HG03159 (cell line): ENCODE results near the gene DCDC1.
"Not testable (repeated sequence)": the region's sequence is repeated elsewhere in the genome, so short reads cannot be mapped to it uniquely, and the experiment has no call there.

ENCODE experiments used
- ATAC-seq: cut with Tn5 transposase; IDR thresholded peaks from one replicate; pipeline ENCODE4 v1.9.1; 2021; ENCODE audit warnings: mild to moderate bottlenecking, moderate library complexity; ENCODE audit not compliant: unreplicated experiment

DCDC1 gene

DNA sequence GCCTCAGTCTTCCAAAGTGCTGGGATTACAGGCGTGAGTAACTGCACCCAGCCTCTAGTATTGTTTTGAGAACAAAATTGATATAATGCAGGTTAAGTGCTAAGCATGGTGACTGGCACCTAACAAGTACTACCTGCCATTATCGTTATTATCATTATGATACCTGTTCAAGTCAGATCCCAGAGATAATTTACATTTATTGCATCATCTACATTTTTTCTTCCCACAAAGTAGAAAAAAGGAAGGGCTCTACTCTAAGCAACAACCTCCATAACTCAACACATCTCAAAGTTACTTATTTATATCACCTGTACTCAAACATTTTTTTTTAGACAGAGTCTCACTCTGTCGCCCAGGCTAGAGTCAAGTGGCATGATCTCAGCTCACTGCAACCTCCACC is 42.1 kb downstream of the DCDC1 start:
- ATAC-seq: no peak

DNA sequence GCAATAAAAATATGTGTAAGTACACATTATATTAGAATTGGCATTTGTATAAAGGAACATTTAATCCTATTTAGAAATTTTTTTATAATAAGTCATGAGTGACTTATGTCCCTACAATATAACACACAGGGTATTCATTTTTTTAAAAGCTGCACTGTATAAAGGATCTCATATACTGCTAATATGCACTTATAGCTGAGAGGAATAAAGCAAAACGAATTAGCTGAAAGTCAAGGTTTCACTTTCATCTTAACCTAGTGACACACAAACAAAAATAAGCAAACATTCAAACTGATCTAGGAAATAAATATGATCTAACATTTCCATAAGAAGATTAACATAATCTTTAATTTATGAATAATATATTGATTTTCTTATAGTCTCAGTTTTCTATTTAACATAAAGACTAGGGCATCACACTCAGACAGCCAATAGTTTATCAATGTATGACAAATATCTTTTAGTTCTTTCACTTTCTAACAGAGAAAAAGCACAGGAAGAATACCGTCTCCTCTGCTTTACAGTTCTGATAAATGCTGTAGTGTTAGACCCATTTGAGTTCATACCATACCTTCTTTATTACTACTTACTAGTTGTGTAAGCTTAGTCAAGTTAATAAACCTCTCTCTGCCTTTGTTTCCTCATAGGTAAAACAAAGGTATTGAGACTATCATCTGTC is 42.9 kb downstream of the DCDC1 start:
- peak; percentile 81 for ATAC-seq

DNA sequence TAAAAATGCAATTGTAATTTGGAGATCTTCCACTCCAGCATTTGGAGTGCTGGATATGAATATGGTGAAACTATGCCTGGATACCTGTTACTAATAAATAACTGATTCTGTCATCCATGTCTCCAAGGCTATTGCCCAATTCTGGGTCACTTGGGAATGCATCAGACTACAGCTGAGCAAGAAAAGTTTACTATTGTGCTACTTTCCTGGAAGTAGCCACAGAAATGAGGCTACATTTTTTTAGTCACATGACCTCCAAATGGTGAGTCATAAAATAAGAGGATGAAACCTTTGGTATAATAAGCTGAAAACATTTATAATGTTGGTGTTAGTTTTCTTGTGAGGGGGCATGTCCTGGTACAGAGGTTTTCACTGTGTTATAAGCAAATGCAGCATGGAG is 44.4 kb downstream of the DCDC1 start:
- ATAC-seq: no peak

DNA sequence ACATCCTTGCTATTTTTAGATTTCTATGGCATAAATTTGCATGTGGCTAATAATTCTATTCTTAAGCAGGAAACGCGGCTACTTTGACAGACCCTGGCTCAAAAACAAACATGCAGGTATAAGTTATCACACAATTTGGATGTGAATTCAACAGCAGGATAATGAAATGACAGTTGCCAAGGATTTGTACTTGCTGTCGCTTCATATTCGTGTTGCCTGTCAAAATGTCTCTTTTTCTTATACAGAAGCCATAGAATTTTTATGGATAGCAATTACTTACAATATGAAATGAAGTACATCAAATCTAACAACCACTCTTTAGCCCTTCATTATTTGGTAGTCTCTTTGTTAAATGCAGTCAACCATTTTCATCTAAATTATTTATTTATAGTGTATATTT is 46.4 kb downstream of the DCDC1 start:
- ATAC-seq: no peak

DNA sequence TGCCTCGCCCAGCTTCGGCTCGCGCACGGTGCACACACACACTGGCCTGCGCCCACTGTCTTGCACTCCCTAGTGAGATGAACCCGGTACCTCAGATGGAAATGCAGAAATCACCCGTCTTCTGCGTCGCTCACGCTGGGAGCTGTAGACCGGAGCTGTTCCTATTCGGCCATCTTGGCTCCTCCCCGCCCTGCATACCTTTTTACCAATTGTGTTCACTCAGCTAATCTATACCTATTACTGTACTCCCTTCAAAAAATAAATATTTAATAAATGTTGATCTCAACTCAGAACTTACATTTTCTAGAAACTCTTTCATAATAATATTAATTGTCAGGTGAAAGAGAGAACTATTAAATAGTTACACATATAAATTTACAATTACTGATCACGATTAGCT is 48.0 kb downstream of the DCDC1 start:
- ATAC-seq: not testable (repeated sequence)

DNA sequence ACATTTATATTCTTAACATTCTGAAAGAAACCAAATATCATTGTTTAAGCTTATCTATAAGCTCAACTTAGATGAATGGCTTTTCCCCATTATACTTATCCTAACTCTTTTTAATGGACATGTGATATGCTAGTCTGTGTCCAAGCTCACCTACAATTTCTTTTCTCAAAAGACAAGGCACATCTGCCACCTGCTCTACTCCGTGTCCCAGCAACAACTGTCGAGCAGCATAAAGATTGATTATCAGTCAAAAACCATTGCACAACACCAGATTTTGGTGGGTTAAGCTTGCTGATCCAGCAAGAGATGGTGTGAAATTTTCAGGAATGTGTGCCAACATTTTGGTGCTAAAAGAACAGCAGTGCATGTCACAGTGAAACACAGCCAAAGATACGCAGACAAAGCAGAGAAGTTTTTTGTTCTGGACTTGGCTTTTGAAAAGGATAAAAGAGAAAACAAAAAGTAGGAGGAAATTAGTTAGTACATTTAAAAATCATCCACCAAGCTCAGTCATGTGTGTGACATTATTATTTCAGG is 65.8 kb downstream of the DCDC1 start:
- ATAC-seq: no peak

DNA sequence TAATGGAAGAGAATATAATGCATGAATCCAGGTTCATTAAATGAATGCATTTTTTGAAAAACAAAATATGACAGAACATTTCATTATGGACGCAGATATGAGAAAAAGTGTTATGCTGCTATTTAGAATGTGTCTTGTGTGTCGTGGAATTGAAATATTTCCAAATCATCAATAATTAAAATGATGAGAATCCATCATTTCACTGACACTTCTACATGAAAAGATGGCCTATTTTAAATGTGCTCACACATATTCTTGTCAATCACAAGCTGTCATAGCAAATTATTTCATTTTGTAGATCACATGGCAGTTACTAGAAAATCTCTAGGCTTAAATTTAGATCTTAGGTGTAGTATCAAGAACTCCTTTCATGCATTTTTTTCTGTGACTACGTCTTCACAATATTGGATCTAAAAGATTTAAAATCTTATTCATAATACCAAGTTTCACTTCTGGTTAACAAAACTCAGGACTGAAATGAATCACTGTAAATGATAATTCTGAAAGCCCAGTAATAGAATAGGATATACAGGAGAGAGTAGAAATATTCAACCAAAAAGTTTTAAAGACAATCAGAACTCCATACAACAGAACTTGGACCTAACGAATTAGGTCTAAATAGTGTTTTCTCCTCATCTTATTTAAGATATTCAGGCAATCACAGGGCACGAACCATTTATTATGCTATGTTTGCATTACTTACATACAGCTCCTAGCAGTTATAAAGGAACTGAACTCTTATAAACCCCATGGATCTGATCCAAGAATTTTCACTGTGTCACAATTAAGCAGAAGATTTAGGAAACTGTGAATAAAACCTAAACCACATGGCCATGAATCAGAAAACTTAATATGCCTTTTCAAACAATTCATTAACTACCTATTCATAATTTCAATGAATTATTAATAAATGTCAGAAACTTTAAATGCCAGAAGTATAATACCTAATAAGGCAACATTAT is 67.7 kb downstream of the DCDC1 start:
- ATAC-seq: no peak

DNA sequence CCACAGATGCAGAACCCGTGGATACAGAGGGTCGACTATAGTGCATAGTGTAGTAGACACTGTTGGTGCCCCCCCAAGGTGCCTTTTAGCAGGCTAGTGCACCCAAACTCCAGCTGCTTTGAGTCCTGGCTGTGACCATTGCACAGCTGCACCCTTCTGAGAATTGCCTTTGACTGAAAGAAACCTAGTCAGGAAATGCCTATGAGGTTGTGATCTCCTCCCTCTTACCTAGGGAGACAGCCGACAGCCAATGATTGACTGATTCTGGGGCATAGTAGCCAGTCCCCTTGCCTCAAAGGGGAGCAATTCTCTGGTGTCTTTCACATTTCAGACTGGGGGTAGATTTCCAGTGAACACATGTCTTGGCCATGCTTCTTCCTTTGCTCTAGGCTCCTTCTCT is 74.2 kb downstream of the DCDC1 start:
- no peak for ATAC-seq

DNA sequence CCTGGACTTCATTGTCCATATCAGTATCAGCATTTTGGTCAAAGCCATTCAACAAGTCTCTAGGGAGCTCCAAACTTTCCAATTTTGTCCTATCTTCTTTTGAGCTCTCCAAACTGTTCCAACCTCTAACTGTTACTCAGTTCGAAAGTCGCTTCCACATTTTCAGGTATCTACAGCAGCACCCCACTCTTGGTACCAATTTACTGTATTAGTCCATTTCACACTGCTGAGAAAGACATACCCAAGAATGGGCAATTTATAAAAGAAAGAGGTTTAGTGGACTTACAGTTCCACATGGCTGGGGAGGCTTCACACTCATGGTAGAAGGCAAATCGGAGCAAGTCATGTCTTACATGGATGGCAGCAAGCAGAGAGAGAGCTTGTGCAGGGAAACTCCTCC is 96.0 kb downstream of the DCDC1 start:
- ATAC-seq: not testable (repeated sequence)

DNA sequence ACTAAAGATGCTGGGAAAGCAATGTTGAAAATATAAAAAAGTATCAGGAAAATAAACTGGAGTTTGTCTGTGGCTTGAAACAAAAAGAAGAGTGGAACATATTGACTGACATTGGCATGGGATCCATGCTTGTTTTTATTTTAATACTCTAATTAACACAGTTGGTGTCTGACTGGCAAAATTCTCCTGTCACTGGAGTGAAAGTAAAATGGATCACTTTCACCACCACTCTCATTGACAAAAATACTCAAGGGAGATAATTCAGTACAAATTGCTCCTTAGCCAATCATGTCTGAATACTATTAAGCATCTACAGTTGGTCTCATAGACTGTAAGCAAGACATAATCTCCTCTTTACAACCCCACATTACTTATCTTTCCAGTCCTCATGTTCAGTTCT is 101.8 kb downstream of the DCDC1 start:
- ATAC-seq: no peak

DNA sequence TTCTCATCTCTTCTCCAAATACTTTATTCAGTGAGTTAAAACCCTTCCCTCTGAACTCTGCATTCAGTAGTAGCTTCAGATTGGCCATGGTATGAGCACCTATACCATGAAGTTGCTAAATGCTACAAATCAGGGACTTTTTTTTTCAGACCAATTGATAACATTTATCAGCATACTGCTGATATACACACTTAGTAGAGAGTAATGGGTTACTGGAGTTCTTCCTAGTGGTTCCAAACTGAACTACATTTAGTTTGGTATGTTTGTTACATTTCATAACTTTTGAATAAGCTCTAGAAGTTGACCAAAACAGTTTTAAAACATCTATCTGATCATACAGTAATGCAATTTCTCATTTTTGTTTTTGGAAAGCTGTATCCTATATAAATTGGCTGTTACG is 104.7 kb downstream of the DCDC1 start:
- ATAC-seq: no peak

DNA sequence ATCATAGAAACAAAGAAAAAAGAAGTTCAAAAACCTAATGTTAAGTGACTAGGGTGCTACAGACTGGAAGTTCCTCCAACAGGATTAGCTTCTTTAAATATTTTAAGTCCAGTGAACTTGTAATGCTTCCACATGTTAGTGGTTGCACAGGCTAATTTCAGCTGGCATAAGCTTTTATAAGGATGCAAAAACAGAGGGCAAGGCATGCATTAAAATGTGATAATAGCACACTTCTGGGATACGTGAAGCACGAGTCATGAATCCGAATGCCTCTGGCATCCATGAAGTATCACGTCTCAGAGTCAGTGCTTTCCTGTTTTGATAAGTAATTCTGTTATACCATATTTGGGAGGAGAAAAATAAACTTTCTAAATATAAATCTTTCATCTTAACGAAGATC is 106.8 kb downstream of the DCDC1 start:
- no peak for ATAC-seq

DNA sequence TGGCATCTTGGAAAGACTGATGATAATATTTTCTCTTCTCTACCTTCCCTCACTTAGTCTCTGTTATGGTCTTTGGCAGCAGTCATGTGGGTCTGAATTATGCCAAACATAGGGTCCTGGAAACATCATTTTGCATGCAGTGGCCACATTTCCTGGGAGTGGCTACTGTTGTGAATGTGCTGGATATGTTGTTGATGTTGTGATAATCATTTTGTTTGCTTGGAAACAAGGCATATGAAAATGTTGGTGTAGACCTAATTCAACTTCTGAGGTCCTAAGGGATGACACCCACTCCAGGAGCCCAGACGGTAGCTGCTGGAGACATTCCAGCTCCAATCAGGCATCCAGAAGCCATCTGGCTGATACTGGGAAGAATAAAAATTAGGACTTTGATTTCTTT is 109.7 kb downstream of the DCDC1 start:
- ATAC-seq: no peak

DNA sequence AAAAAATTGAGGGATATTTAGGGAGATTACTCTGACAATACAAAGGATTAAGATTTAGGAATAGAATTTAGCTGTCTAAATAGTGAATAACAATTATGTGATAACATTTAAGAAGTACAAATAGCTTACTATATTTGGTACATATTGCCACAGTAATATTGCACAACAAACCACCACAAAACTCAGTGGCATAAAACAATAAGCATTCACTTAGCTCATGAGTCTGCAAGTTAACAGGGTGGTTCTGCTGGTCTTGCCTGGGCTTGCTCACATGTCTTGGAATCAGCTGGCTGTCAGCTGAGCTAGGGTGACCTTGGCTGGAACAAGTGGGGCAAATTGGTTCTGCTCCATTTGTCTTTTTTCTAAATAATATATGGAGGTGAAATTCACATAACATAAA is 115.1 kb downstream of the DCDC1 start:
- no peak for ATAC-seq

DNA sequence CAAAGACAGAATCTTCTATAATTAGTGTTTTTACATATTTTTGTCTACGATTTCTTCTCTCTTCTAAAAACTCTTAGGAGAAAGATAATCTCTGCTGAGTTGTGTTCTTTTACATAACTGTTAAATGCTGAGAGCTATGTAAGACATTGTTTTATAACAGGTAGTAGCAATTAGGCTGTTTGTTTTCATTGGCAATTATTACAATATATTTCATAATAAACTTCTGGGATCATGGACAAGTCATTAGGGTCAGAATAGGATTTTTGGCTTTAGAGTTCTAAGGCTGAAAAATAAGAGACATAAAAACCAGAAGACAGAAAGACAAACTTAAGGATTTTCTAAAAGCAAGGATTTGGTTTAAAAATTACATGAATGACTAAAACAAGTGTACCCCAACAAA is 120.8 kb downstream of the DCDC1 start:
- ATAC-seq: no peak

DNA sequence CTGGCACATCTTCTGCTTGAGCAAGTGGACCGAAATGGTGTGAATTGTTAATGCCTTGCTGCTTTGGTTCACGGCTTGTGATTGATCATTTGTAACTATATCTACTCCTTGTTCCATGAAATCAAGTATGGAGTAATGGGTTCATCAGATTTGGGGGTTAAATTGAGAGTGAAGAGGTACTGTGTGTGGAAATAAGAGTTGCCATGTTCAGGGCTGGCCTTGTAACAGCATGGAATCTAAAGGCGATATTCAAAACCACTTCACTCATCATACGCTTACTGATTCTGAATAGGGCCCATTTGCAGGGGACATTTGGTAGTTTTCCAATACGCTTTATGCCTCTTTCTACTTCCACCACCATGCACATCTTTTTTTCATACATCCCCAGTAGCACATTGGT is 122.2 kb downstream of the DCDC1 start:
- no peak for ATAC-seq

DNA sequence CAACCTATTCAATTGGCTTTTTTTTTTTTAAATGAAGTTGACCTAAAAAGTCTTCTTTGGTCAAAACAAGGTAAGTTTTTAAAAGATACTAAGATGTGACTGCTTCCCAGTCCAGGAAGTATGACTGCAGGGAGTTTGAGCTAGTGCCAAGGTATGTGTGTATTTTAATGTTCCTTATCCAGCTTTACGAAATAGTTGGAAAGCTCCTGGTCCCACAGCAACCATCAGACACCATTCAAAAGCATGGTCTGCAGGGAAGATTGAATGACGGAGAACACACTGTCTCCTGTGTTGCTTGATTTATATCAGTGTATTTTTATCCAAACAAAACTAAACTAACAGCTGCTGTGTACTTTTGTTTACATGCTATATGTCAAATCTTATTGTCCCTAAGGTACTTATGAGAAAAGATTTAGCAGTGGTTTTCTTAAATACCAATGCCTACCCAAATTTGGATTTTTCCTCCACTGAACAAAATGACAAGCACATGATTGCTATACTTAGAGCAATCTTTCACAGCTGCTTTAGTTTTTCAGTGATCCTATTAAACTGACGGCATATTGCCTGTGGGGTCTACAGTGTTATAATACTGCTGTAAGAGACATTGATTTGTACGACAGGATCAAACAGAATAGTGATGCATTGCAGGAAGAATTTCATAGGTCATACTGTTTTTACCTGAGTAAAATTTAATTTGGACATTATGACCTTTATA is 122.9 kb downstream of the DCDC1 start:
- no peak for ATAC-seq

DNA sequence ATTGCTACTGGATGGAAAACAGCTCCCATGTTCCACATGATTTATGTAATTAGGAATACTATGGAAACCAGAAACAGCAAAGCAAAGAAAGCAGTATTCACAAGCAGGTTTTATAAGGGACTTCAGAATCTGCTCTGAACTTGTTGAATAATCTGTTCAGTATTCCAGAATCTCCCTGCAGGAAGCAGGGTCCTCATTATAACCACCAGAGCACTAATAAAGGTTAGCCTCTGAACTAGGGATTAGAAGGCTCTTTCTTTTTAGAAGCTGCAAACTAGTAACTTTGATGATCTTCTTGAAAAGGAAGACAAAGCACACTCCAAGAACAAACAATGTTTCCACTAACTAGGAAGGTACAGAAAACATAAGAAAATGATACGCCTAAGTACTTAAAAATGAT is 125.8 kb downstream of the DCDC1 start:
- no peak for ATAC-seq

DNA sequence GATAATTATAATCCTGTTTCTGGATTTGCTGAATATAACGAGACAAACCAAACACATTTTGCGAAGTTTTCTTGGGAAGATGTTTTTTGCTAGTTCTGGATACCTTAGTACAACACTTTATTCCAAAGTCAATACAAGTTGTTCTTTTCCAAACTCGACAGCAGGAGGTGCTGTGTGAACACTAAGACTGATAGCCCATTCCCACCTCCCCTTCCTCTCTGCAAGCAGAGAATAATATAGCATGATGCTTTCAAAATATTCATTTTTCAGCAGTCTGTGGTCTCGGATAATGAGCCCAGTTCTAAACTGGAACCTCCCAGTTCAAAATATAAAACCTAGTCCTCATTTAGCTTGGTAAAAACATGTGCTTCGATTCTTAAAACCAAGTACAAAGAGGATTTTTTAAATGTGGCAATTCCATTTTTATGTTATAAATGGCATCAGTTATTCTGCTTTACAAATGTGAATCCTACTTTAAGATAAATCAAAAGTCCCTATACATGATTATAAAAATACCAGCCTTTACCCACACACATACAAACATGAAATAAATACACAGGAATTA is 129.1 kb downstream of the DCDC1 start:
- ATAC-seq: no peak

DNA sequence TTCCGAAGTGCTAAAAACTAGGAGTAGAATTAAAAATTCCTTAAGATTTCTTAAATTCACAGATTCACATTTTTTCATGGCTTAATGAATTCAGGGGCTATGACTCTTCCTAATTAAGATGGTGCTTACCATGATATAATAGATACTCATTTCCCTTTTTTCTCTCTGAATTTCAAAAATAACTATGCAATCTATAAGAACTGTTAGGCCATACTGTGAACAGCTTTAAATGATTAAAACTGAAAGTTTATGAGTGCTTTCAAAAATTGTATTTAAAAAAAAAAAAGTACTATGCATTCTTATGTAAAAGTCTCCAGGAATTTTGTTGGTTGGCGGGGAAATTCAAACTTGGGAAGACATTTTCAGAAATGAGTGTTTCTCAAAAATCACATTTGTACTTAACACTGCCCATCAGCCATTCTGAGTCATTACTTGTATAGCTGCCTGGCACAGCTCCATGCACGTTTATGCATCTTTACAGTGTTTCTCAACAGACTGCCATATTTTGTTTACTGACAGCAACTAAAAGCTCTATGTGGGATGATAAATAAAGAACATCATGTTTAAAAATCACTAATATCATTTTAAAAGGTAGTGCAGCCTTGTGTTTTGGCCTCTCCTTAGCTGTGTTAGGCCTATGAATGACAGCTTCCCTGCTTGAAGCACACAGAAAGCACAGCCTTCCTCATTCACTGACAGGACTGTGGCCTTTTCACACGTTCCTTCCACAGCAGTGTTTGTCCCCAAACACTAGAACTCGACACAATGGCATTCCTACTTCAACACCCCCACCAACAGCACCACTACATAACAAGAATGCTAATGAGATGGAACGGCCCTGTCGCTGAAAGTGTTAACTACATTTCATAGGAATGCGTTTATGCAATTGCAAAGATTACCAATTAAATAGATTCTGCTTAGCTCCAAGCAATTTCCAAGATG is 131.4 kb downstream of the DCDC1 start:
- no peak for ATAC-seq
